Panc1 (cell line): ENCODE results near the gene GAS7. TPM values are rescaled to one million over a fixed set of nuclear protein-coding genes. Genes with fewer than 3 reads are reported as not detected.

Source experiments
- ATAC-seq: fragments of 200-7000 bp; cut with Tn5 transposase; 2 replicates; pipeline ENCODE4 v1.9.1; 2020; ENCODE audit warnings: mild to moderate bottlenecking, moderate library complexity
- BruUV-seq: library from RNA; stranded (reverse); fragments of 400-500 nt; replicated peaks from 2 replicates; lab custom pipeline; 2021; lab: Mats Ljungman, UMichigan
- CTCF ChIA-PET: fragments of 300-600 bp; sonication (Branson Sonifier 250); formaldehyde crosslinking; loops from one replicate; lab custom pipeline; 2022; ENCODE audit warnings: antibody characterized with exemption; lab: Charles Lee
- POLR2A ChIA-PET: fragments of 300-600 bp; sonication (Branson Sonifier 250); formaldehyde crosslinking; loops from one replicate; lab custom pipeline; 2022; ENCODE audit warnings: antibody characterized with exemption; lab: Charles Lee
- DNase-seq: peaks from one replicate; pipeline ENCODE4 v3.0.0-alpha.2; 2010; ENCODE audit warnings: low read depth, low spot score
- H3K27ac ChIP-seq: 2 replicates; pipeline ENCODE4 v1.5.1; 2011; ENCODE audit warnings: mild to moderate bottlenecking, low read length, inconsistent platforms
- H3K27me3 ChIP-seq: fragments of 200-500 bp; sonication (Bioruptor generic); 2 replicates; pipeline ENCODE4 v1.6.0; 2014; ENCODE audit warnings: low read length, inconsistent platforms; ENCODE audit not compliant: control insufficient read depth, insufficient read depth
- H3K36me3 ChIP-seq: fragments of 200-500 bp; sonication (Bioruptor generic); 2 replicates; pipeline ENCODE4 v1.5.1; 2014; ENCODE audit warnings: inconsistent platforms, mild to moderate bottlenecking, low read length, moderate library complexity; ENCODE audit not compliant: control insufficient read depth, insufficient read depth
- H3K4me1 ChIP-seq: 2 replicates; pipeline ENCODE4 v1.5.1; 2011; ENCODE audit warnings: inconsistent platforms, mild to moderate bottlenecking, low read length, moderate library complexity; ENCODE audit not compliant: control insufficient read depth, insufficient read depth
- H3K4me3 ChIP-seq, 2 experiments: 2 replicates each; pipeline ENCODE4 v1.5.1; 2011 to 2012; ENCODE audit warnings: low read depth in 2 of 2, low read length in 2 of 2, mild to moderate bottlenecking in 2 of 2, inconsistent platforms in 1 of 2, moderate library complexity in 1 of 2
- H3K9me3 ChIP-seq: fragments of 200-500 bp; sonication (Bioruptor generic); 2 replicates; pipeline ENCODE4 v1.5.1; 2014; ENCODE audit warnings: low read depth, mild to moderate bottlenecking, inconsistent platforms, low read length, moderate library complexity; ENCODE audit not compliant: control insufficient read depth, insufficient read depth
- POLR2AphosphoS5 ChIP-seq: IDR thresholded peaks from 2 replicates; pipeline ENCODE4 v1.6.1; 2012; ENCODE audit warnings: mild to moderate bottlenecking, low read depth, low read length, moderate library complexity
- REST ChIP-seq, 2 experiments: IDR thresholded peaks; 2 replicates each; pipeline ENCODE4 v1.6.1; 2011 to 2012; ENCODE audit warnings: low read depth in 2 of 2, control low read depth in 1 of 2, low read length in 1 of 2, mild to moderate bottlenecking in 1 of 2, moderate library complexity in 1 of 2; ENCODE audit not compliant: insufficient read depth in 1 of 2
- SIN3A ChIP-seq: IDR thresholded peaks from 2 replicates; pipeline ENCODE4 v1.6.1; 2012; ENCODE audit warnings: low read depth, mild to moderate bottlenecking, low read length, moderate library complexity, borderline replicate concordance; ENCODE audit not compliant: insufficient read depth
- TCF7L2 ChIP-seq: IDR thresholded peaks from 2 replicates; pipeline ENCODE4 v1.6.1; 2011; ENCODE audit warnings: mild to moderate bottlenecking, low read depth, low read length, inconsistent platforms
- in situ Hi-C: cut with HindIII; loops from 2 replicates; pipeline ENCODE4 v1.10.0; 2016; ENCODE audit warnings: low sequenced_read_pairs, low pct_unique_long_range_greater_than_20kb
- intact Hi-C: fragments of 100-400 bp; cut with micrococcal nuclease; formaldehyde crosslinking; loops from one replicate; pipeline ENCODE4 v1.10.0; 2022; ENCODE audit not compliant: unreplicated experiment
- total RNA-seq: library from RNA; stranded (reverse); gene quantifications from one replicate; pipeline ENCODE4 v1.2.1, GENCODE V29; 2021; ENCODE audit not compliant: unreplicated experiment
- TF ChIP-seq, protein P1 (sequence below): fragments of 450-650 bp; IDR thresholded peaks from 2 replicates; pipeline ENCODE4 v1.5.1; 2017; ENCODE audit warnings: mild to moderate bottlenecking

The GAS7 gene
- total RNA-seq, 1 experiment from 2014 or later = 0.05 TPM

DNA sequence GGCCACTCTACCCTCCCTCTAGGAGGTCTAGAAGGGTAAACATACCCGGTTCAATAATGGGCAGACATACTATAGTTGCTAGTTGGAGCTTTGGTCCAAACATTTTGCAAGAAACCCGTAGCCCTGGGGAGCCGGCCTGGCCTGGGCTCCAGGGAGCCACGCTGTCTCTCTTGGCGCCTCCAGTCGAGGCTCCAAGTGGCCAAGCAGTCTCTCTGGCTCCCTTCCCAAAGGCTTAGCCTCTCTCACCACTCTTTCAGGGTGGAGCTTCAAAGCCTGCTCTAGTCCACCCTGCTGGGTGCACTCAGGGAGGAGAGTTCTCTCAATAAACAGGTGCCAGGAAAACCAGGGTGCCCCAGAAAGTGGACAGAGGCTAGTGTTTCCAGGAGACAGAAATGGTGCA lies 325.6 kb downstream of the GAS7 start:
- Histone ChIP-seq H3K4me1 (no peaks in the 10 kb centered on the region), H3K4me3 (no peak overlapping the region), H3K9me3 (no peaks in the 10 kb centered on the region), H3K27me3 (no peaks in the 10 kb centered on the region), H3K36me3 (no peaks in the 10 kb centered on the region), H3K27ac (no peak overlapping the region)
- TF ChIP-seq SIN3A = no peak
- no peak for TF ChIP-seq TCF7L2
- no peak for TF ChIP-seq POLR2AphosphoS5
- no peak for TF ChIP-seq REST (IDR thresholded peaks at IDR 0.05; ENCODE audit: insufficient read depth in 1 of 2, low read depth in 2 of 2, low read length in 1 of 2)
- TF ChIP-seq, protein P1, sequence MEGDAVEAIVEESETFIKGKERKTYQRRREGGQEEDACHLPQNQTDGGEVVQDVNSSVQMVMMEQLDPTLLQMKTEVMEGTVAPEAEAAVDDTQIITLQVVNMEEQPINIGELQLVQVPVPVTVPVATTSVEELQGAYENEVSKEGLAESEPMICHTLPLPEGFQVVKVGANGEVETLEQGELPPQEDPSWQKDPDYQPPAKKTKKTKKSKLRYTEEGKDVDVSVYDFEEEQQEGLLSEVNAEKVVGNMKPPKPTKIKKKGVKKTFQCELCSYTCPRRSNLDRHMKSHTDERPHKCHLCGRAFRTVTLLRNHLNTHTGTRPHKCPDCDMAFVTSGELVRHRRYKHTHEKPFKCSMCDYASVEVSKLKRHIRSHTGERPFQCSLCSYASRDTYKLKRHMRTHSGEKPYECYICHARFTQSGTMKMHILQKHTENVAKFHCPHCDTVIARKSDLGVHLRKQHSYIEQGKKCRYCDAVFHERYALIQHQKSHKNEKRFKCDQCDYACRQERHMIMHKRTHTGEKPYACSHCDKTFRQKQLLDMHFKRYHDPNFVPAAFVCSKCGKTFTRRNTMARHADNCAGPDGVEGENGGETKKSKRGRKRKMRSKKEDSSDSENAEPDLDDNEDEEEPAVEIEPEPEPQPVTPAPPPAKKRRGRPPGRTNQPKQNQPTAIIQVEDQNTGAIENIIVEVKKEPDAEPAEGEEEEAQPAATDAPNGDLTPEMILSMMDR = no peak
- DNase-seq (no peak), ATAC-seq (no peak)
- POLR2A ChIA-PET = no interaction called here
- in situ Hi-C loops = no loop called here
- intact Hi-C loops = no loop called here
- BruUV-seq = no TSS peak
- CTCF ChIA-PET = no interaction called here

GRCh38 chr17:9868552-9868951 lies 329.9 kb downstream of the GAS7 start:
- no peaks in the 10 kb centered on the region for H3K27me3 ChIP-seq
- no peak for DNase-seq
- H3K36me3 ChIP-seq = no peaks in the 10 kb centered on the region
- BruUV-seq = no TSS peak
- no peak overlapping the region for H3K27ac ChIP-seq
- no peaks in the 10 kb centered on the region for H3K9me3 ChIP-seq
- H3K4me3 ChIP-seq = no peak overlapping the region
- CTCF ChIA-PET = no interaction called here
- H3K4me1 ChIP-seq = no peaks in the 10 kb centered on the region
- POLR2A ChIA-PET = no interaction called here
- no peak for ATAC-seq
- in situ Hi-C loops = no loop called here
- no peak for TF ChIP-seq TCF7L2
- TF ChIP-seq SIN3A = no peak
- TF ChIP-seq, protein P1 = no peak
- no peak for TF ChIP-seq POLR2AphosphoS5
- TF ChIP-seq REST (IDR thresholded peaks at IDR 0.05; ENCODE audit: insufficient read depth in 1 of 2, low read depth in 2 of 2, low read length in 1 of 2) = no peak
- intact Hi-C loops = no loop called here
